K562 (cell line): ENCODE data around the gene CLPSL2. TPM values are rescaled to one million over a fixed set of nuclear protein-coding genes. Genes with fewer than 3 reads are reported as not detected.

Source experiments
- ATAC-seq: fragments of 200-7000 bp; cut with Tn5 transposase; 3 replicates; pipeline ENCODE4 v1.9.1; 2020; ENCODE audit warnings: moderate library complexity
- BruUV-seq: library from RNA; stranded (reverse); fragments of 400-500 nt; replicated peaks from 2 replicates; lab custom pipeline; 2021; lab: Mats Ljungman, UMichigan
- CTCF ChIA-PET: fragments of 300-600 bp; formaldehyde crosslinking; extraction: SDS; loops from one replicate; lab custom pipeline; 2021; ENCODE audit warnings: low intra/inter-chr PET ratio; lab: Yijun Ruan, JAX
- POLR2A ChIA-PET: fragments of 300-600, 350-650 bp; sonication (Branson Sonifier 250); formaldehyde crosslinking; extraction: SDS; loops from one replicate; lab custom pipeline; 2021; ENCODE audit warnings: antibody characterized with exemption, inconsistent platforms; lab: Yijun Ruan, JAX
- DNase-seq, 4 experiments: peaks; one replicate each; pipeline versions ENCODE4 v3.0.0 to v3.0.0-alpha.2; 2011 to 2018; ENCODE audit warnings: low spot score in 3 of 4, mixed read lengths in 3 of 4; ENCODE audit errors: extremely low read depth in 1 of 4
- FAIRE-seq: peaks from 2 replicates; lab custom pipeline; 2011; peaks lifted over from hg19 to GRCh38; lab: Jason Lieb, UNC
- H2AFZ ChIP-seq: 2 replicates; pipeline ENCODE4 v1.6.0; 2011; ENCODE audit warnings: low read depth, low read length, control low read depth, inconsistent platforms
- H3K27ac ChIP-seq: fragments of 200-600 bp; 3 replicates; pipeline ENCODE4 v1.8.0; 2011; ENCODE audit warnings: low read depth, mild to moderate bottlenecking, control low read depth, inconsistent platforms, low read length, moderate library complexity, mixed read lengths; ENCODE audit errors: extremely low read depth
- H3K27me3 ChIP-seq, 2 experiments: fragments of 300-600 bp in 1 of 2; 2 replicates in 1 of 2; 3 replicates in 1 of 2; pipeline versions ENCODE4 v1.6.0 to v1.8.0; 2011; ENCODE audit warnings: inconsistent platforms in 2 of 2, low read length in 2 of 2, mild to moderate bottlenecking in 1 of 2, mixed read lengths in 1 of 2, moderate library complexity in 1 of 2; ENCODE audit not compliant: control insufficient read depth in 2 of 2, insufficient read depth in 2 of 2
- H3K36me3 ChIP-seq: fragments of 300-600 bp; 3 replicates; pipeline ENCODE4 v1.8.0; 2011; ENCODE audit warnings: mild to moderate bottlenecking, low read length, inconsistent platforms; ENCODE audit not compliant: control insufficient read depth, insufficient read depth
- H3K4me1 ChIP-seq, 2 experiments: fragments of 200-600 bp in 1 of 2; replicated peaks in 1 of 2; 2 replicates in 1 of 2; 3 replicates in 1 of 2; pipeline versions ENCODE4 v1.5.1 to v1.8.0; 2011; ENCODE audit warnings: inconsistent platforms in 2 of 2, low read length in 2 of 2, mild to moderate bottlenecking in 1 of 2, mixed read lengths in 1 of 2, moderate library complexity in 1 of 2; ENCODE audit not compliant: control insufficient read depth in 2 of 2, insufficient read depth in 2 of 2
- H3K4me2 ChIP-seq: 2 replicates; pipeline ENCODE4 v1.6.1; 2011; ENCODE audit warnings: low read length, control low read depth, inconsistent platforms, mixed read lengths; ENCODE audit not compliant: insufficient read depth
- H3K4me3 ChIP-seq: fragments of 200-600 bp; sonication (generic), shearing (Covaris generic); 2 replicates; pipeline ENCODE4 v1.5.1; 2016; ENCODE audit warnings: control low read depth, inconsistent platforms
- H3K79me2 ChIP-seq: fragments of 200-600 bp; 3 replicates; pipeline ENCODE4 v1.8.0; 2011; ENCODE audit warnings: low read length, inconsistent platforms; ENCODE audit not compliant: control insufficient read depth, insufficient read depth
- H3K9ac ChIP-seq, 2 experiments: 2 replicates each; pipeline versions ENCODE4 v1.6.0 to v1.6.1; 2011; ENCODE audit warnings: low read depth in 2 of 2, low read length in 2 of 2, control low read depth in 1 of 2, inconsistent platforms in 1 of 2, mild to moderate bottlenecking in 1 of 2, mixed read lengths in 1 of 2; ENCODE audit not compliant: insufficient read depth in 1 of 2
- H3K9me1 ChIP-seq: one replicate; pipeline ENCODE4 v1.6.0; 2011; ENCODE audit warnings: inconsistent platforms, mild to moderate bottlenecking, low read length, moderate library complexity; ENCODE audit not compliant: control insufficient read depth, insufficient read depth
- H3K9me3 ChIP-seq: replicated peaks from 2 replicates; pipeline ENCODE4 v1.5.1; 2011; ENCODE audit warnings: low read depth, low read length, inconsistent platforms; ENCODE audit not compliant: control insufficient read depth, insufficient read depth
- H4K20me1 ChIP-seq: replicated peaks from 2 replicates; pipeline ENCODE4 v1.6.1; 2011; ENCODE audit warnings: low read length, inconsistent platforms, mixed read lengths; ENCODE audit not compliant: control insufficient read depth, insufficient read depth
- EP400 ChIP-seq: fragments of 450-650 bp; IDR thresholded peaks from 2 replicates; pipeline ENCODE4 v1.6.1; 2017; ENCODE audit warnings: antibody characterized with exemption, mild to moderate bottlenecking, moderate library complexity
- ETV1 ChIP-seq: fragments of 450-650 bp; conservative IDR thresholded peaks from 2 replicates; pipeline ENCODE4 v1.6.1; 2016; ENCODE audit warnings: missing genetic modification characterization, control low read depth, low read depth, missing compliant biosample characterization
- ETV5 ChIP-seq: sonication (generic); formaldehyde crosslinking; IDR thresholded peaks from 2 replicates; pipeline ENCODE4 v1.4.0; 2020; ENCODE audit warnings: low read depth, mild to moderate bottlenecking, missing genetic modification reagents
- GABPA ChIP-seq: fragments of 200-800 bp; sonication (Bioruptor generic); conservative IDR thresholded peaks from 2 replicates; pipeline ENCODE4 v1.6.1; 2016; ENCODE audit warnings: low read depth, missing genetic modification characterization, missing compliant biosample characterization
- GABPB1 ChIP-seq: sonication (generic); formaldehyde crosslinking; IDR thresholded peaks from 2 replicates; pipeline ENCODE4 v1.8.0; 2022; ENCODE audit warnings: mild to moderate bottlenecking, missing genetic modification reagents
- KLF16 ChIP-seq: IDR thresholded peaks from 2 replicates; pipeline ENCODE4 v1.6.1; 2016; ENCODE audit warnings: antibody characterized with exemption
- NEUROD1 ChIP-seq: fragments of 150-350 bp; IDR thresholded peaks from 2 replicates; pipeline ENCODE4 v1.6.1; 2014; ENCODE audit warnings: borderline replicate concordance, low read length, low read depth; ENCODE audit not compliant: partially characterized antibody
- NFIC ChIP-seq: fragments of 450-650 bp; IDR thresholded peaks from 2 replicates; pipeline ENCODE4 v1.6.1; 2017; ENCODE audit warnings: mild to moderate bottlenecking, inconsistent platforms
- RAD21 ChIP-seq, 2 experiments: fragments of 250-450 bp in 1 of 2; fragments of 450-650 bp in 1 of 2; sonication (Bioruptor Pico) in 1 of 2; formaldehyde crosslinking in 1 of 2; IDR thresholded peaks in 1 of 2; conservative IDR thresholded peaks in 1 of 2; 2 replicates each; pipeline versions ENCODE4 v1.4.0 to v1.8.0; 2020 to 2022; ENCODE audit warnings: mild to moderate bottlenecking in 2 of 2, moderate library complexity in 1 of 2
- RCOR1 ChIP-seq, 2 experiments: IDR thresholded peaks; 2 replicates each; pipeline ENCODE4 v1.6.1; 2012; ENCODE audit warnings: low read depth in 2 of 2, low read length in 2 of 2, borderline replicate concordance in 1 of 2, improper control_type of control experiment in 1 of 2
- SMC3 ChIP-seq: conservative IDR thresholded peaks from 2 replicates; pipeline ENCODE4 v1.6.1; 2011; ENCODE audit warnings: low read depth, low read length, improper control_type of control experiment; ENCODE audit not compliant: insufficient read depth
- XRCC5 ChIP-seq: fragments of 200-400 bp; formaldehyde crosslinking; IDR thresholded peaks from 2 replicates; pipeline ENCODE4 v1.6.1; 2017; ENCODE audit warnings: low read depth, mild to moderate bottlenecking, low read length
- YY1 ChIP-seq, 3 experiments: IDR thresholded peaks; 2 replicates each; pipeline ENCODE4 v1.6.1; 2011; ENCODE audit warnings: low read length in 2 of 3, mild to moderate bottlenecking in 2 of 3, moderate library complexity in 2 of 3, borderline replicate concordance in 1 of 3, control low read depth in 1 of 3, low read depth in 1 of 3; ENCODE audit not compliant: insufficient read depth in 3 of 3, insufficient replicate concordance in 2 of 3, control insufficient read depth in 1 of 3, insufficient read length in 1 of 3; ENCODE audit errors: extremely low read depth in 1 of 3
- ZBTB1 ChIP-seq: sonication (generic); formaldehyde crosslinking; IDR thresholded peaks from 2 replicates; pipeline ENCODE4 v1.8.1; 2023; ENCODE audit warnings: missing genetic modification reagents, low read depth, mild to moderate bottlenecking, borderline replicate concordance
- ZNF586 ChIP-seq: fragments of 450-650 bp; formaldehyde crosslinking; conservative IDR thresholded peaks from 2 replicates; pipeline ENCODE4 v1.4.0; 2020; ENCODE audit warnings: mild to moderate bottlenecking, moderate library complexity
- WGBS: fragments of 100-300 bp; shearing (Covaris generic); methylation state at CpG from one replicate; pipeline ENCODE4 v1.1.6; 2016; ENCODE audit warnings: low coverage, mixed read lengths; ENCODE audit not compliant: insufficient coverage; ENCODE audit errors: missing lambda C conversion rate; 5-methylcytosine and 5-hydroxymethylcytosine counted together
- in situ Hi-C: fragments of 300-500 bp; cut with MboI; formaldehyde crosslinking; loops from 4 replicates; pipeline ENCODE4 v1.15.0; 2018; ENCODE audit warnings: inconsistent platforms, mixed read lengths
- intact Hi-C: fragments of 100-400 bp; cut with micrococcal nuclease; formaldehyde crosslinking; loops from 2 replicates; pipeline ENCODE4 v1.14.2; 2022
- polyA plus RNA-seq, 8 experiments: library from polyadenylated mRNA; depleted of rRNA in 4 of 8; stranded (reverse) in 5 of 8; unstranded in 3 of 8; fragments of >200 nt; fragmentation: Nextera tagmentation in 2 of 8; fragmentation: Illumina TruSeq in 1 of 8; extraction: Ambion mirVana in 2 of 8; extraction: Trizol in 1 of 8; gene quantifications; 2 replicates each; pipeline versions ENCODE4 v1.2.1 to v1.2.3, GENCODE V29; 2011 to 2014; ENCODE audit warnings: inconsistent platforms in 1 of 8, missing spikeins in 1 of 8
- total RNA-seq, 7 experiments: library from RNA; depleted of rRNA in 6 of 7; stranded (reverse); fragments of >200 nt in 6 of 7; fragmentation: Illumina TruSeq in 2 of 7; extraction: Trizol in 2 of 7; gene quantifications; 2 replicates each; pipeline versions ENCODE4 v1.2.1 to v1.2.3, GENCODE V29; 2011 to 2021; ENCODE audit warnings: low replicate concordance in 1 of 7
- TF ChIP-seq, protein P1 (sequence below): fragments of 450-650 bp; formaldehyde crosslinking; IDR thresholded peaks from 2 replicates; pipeline ENCODE4 v1.4.0; 2020; ENCODE audit warnings: mild to moderate bottlenecking, moderate library complexity
- TF ChIP-seq, protein P2 (sequence below): sonication (generic); formaldehyde crosslinking; IDR thresholded peaks from 2 replicates; pipeline ENCODE4 v1.8.1; 2022; ENCODE audit warnings: missing genetic modification reagents

CLPSL2 gene
- total and polyA plus RNA-seq, 9 of the 15 experiments (the other 6 are each of a cell fraction or from before 2014, with no cell fraction given): not detected

DNA sequence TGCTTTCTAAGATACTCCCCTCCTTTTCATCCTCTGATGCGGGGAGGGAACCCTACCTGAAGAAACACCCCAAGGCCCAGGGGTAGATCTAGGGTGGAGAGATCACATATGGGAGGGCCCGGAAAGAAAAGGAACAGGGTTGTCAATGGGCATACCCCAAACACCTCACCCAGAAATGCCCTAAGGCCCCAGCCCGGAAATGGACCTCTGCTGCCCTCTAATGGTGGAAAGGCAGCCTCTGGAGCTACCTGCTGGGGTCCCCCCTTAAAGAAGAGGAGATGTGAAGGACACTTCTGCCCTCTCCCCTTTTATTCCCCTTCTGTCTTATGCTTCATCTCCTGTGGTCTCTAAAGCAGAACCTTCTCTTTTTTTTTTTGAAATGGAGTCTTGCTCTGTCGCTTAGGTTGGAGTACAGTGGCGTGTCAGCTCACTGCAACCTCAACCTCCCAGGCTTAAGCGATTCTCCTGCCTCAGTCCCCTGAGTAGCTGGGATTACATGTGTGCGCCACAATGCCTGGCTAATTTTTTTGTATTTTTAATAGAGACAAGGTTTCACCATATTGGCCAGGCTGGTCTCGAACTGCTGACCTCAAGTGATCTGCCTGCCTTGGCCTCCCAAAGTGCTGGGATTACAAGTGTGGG is 40.0 kb upstream of the CLPSL2 start:
- Histone ChIP-seq H4K20me1 (no peaks in the 10 kb centered on the region), H3K36me3 (no peaks in the 10 kb centered on the region), H3K79me2 (no peaks in the 10 kb centered on the region; the same call in 2 of the 3 replicates), H2AFZ (peak overlapping the region; percentile 41; the same call in 1 of the 2 replicates), H3K27me3 (no peaks in the 10 kb centered on the region), H3K4me1 (peaks cover 18 to 26% of the 10 kb centered on the region in 2 experiments), H3K9me1 (no peaks in the 10 kb centered on the region), H3K9me3 (no peaks in the 10 kb centered on the region), H3K4me2 (no peak overlapping the region), H3K4me3 (no peak overlapping the region), H3K9ac (no peak overlapping the region), H3K27ac (no peak overlapping the region)
- POLR2A ChIA-PET: interaction anchor here (0.6 to 2.5 kb wide), 12 partner anchors 119 to 265 kb away, joined by 3 to 10 read pairs (median 4); no protein-coding TSS in a partner anchor
- BruUV-seq: no TSS peak
- FAIRE-seq (peak; percentile 75), DNase-seq (peak; percentile 73 to 87 (median 80)), ATAC-seq (peak; percentile 64)
- WGBS: 39% methylated on average over 8 of the region's 8 CpGs
- in situ Hi-C loops (loop anchor here (5.0 kb wide), 3 partner anchors 154 to 439 kb away; partner anchors contain the start of gene DEF6), intact Hi-C loops (loop anchor here (1.0 to 10.0 kb wide), 3 partner anchors 152 to 440 kb away; partner anchors contain the start of gene DEF6)
- CTCF ChIA-PET: interaction anchor here (0.5 to 8.4 kb wide), 7 partner anchors 18 to 442 kb away, joined by 3 to 195 read pairs (median 7); partner anchors contain the start of gene DEF6
- TF ChIP-seq GABPA (tag) (0 out of 2 replicates have a peak, but pooled peaks have one; percentile 30), GABPB1 (peak; percentile 77; the same call in 1 of the 2 replicates), KLF16 (peak; percentile 25; the same call in 1 of the 2 replicates), EP400 (no peak), ETV5 (CRISPR knock-in tag) (peak; percentile 33; the same call in 1 of the 2 replicates), YY1 (IDR thresholded peaks at IDR 0.05; ENCODE audit: borderline replicate concordance in 1 of 3, control insufficient read depth in 1 of 3, extremely low read depth in 1 of 3, insufficient read depth in 3 of 3, insufficient read length in 1 of 3, insufficient replicate concordance in 2 of 3, low read depth in 1 of 3, low read length in 2 of 3) (peak in 1 of 3 experiments; percentile 2), RAD21 (CRISPR knock-in tag; conservative IDR thresholded peaks at IDR 0.05 in 1 of 2, IDR thresholded peaks at IDR 0.05 in 1 of 2) (peak; percentile 94 to 99), NFIC (peak; percentile 13; the same call in 1 of the 2 replicates), ZBTB1 (CRISPR knock-in tag) (0 out of 2 replicates have a peak, but pooled peaks have one; percentile 38), XRCC5 (peak; percentile 72; the same call in 1 of the 2 replicates), RCOR1 (IDR thresholded peaks at IDR 0.05; ENCODE audit: borderline replicate concordance in 1 of 2, low read depth in 2 of 2, low read length in 2 of 2) (0 out of 4 replicates have a peak, but pooled peaks of 1 of the 2 experiments have one; percentile 35), NEUROD1 (peak; percentile 6), ETV1 (peak; percentile 62), ZNF586 (no peak), SMC3 (peak; percentile 93)
- TF ChIP-seq, protein P1, sequence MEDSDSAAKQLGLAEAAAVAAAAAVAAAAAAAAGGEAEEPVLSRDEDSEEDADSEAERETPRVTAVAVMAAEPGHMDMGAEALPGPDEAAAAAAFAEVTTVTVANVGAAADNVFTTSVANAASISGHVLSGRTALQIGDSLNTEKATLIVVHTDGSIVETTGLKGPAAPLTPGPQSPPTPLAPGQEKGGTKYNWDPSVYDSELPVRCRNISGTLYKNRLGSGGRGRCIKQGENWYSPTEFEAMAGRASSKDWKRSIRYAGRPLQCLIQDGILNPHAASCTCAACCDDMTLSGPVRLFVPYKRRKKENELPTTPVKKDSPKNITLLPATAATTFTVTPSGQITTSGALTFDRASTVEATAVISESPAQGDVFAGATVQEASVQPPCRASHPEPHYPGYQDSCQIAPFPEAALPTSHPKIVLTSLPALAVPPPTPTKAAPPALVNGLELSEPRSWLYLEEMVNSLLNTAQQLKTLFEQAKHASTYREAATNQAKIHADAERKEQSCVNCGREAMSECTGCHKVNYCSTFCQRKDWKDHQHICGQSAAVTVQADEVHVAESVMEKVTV (CRISPR knock-in tag): peak; percentile 93
- TF ChIP-seq, protein P2, sequence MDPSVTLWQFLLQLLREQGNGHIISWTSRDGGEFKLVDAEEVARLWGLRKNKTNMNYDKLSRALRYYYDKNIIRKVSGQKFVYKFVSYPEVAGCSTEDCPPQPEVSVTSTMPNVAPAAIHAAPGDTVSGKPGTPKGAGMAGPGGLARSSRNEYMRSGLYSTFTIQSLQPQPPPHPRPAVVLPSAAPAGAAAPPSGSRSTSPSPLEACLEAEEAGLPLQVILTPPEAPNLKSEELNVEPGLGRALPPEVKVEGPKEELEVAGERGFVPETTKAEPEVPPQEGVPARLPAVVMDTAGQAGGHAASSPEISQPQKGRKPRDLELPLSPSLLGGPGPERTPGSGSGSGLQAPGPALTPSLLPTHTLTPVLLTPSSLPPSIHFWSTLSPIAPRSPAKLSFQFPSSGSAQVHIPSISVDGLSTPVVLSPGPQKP: no peak
